Smooth muscle cell (in vitro differentiated cells): Measurements from ENCODE around the gene KRTAP11-1. TPM values are rescaled to one million over a fixed set of nuclear protein-coding genes. Genes with fewer than 3 reads are reported as not detected.

Source experiments
- DNase-seq: peaks from one replicate; lab custom pipeline; 2025; ENCODE audit not compliant: unreplicated experiment; lab: John Stamatoyannopoulos, UW
- H2AFZ ChIP-seq: fragments of 200-600 bp; sonication (generic); 2 replicates; pipeline ENCODE4 v1.6.0; 2016; ENCODE audit warnings: antibody characterized with exemption, low read depth, mild to moderate bottlenecking
- H3F3A ChIP-seq: fragments of 200-600 bp; sonication (generic); 2 replicates; pipeline ENCODE4 v1.6.0; 2017; ENCODE audit warnings: antibody characterized with exemption, low read depth
- H3K27ac ChIP-seq: fragments of 200-600 bp; sonication (generic); 2 replicates; pipeline ENCODE4 v1.5.1; 2016; ENCODE audit warnings: low read depth, mild to moderate bottlenecking
- H3K27me3 ChIP-seq: fragments of 200-600 bp; sonication (generic); 2 replicates; pipeline ENCODE4 v1.6.1; 2016; ENCODE audit warnings: low read depth, mild to moderate bottlenecking
- H3K36me3 ChIP-seq: fragments of 200-600 bp; sonication (generic); 2 replicates; pipeline ENCODE4 v1.5.1; 2016; ENCODE audit warnings: low read depth
- H3K4me1 ChIP-seq: fragments of 200-600 bp; sonication (generic); 2 replicates; pipeline ENCODE4 v1.5.1; 2016; ENCODE audit warnings: low read depth
- H3K4me2 ChIP-seq: fragments of 200-600 bp; sonication (generic); 2 replicates; pipeline ENCODE4 v1.6.0; 2016; ENCODE audit warnings: mild to moderate bottlenecking
- H3K4me3 ChIP-seq: fragments of 200-600 bp; sonication (generic); 2 replicates; pipeline ENCODE4 v1.5.1; 2016; ENCODE audit warnings: mild to moderate bottlenecking
- H3K79me2 ChIP-seq: fragments of 200-600 bp; sonication (generic); 2 replicates; pipeline ENCODE4 v1.6.0; 2016; ENCODE audit warnings: low read depth, mild to moderate bottlenecking
- H3K9ac ChIP-seq: fragments of 200-600 bp; sonication (generic); 2 replicates; pipeline ENCODE4 v1.6.0; 2016; ENCODE audit warnings: low read depth
- H3K9me3 ChIP-seq: fragments of 200-600 bp; sonication (generic); replicated peaks from 2 replicates; pipeline ENCODE4 v1.5.1; 2016; ENCODE audit warnings: low read depth
- H4K20me1 ChIP-seq: fragments of 200-600 bp; sonication (generic); 2 replicates; pipeline ENCODE4 v1.6.0; 2016; ENCODE audit warnings: low read depth
- CTCF ChIP-seq: fragments of 200-600 bp; sonication (generic); IDR thresholded peaks from 2 replicates; pipeline ENCODE4 v1.5.1; 2017; ENCODE audit warnings: borderline replicate concordance, mild to moderate bottlenecking, antibody characterized with exemption; ENCODE audit not compliant: insufficient read depth, poor library complexity, severe bottlenecking
- WGBS: methylation state at CpG from one replicate; pipeline ENCODE4 v1.1.7; 2016; ENCODE audit warnings: low lambda C conversion rate; 5-methylcytosine and 5-hydroxymethylcytosine counted together
- polyA plus RNA-seq: library from polyadenylated mRNA; unstranded; fragments of >200 nt; fragmentation: Nextera tagmentation; extraction: Ambion mirVana; gene quantifications from 2 replicates; pipeline ENCODE4 v1.2.1, GENCODE V29; 2016
- total RNA-seq: library from RNA; depleted of rRNA; stranded (reverse); fragments of >200 nt; gene quantifications from 2 replicates; pipeline ENCODE4 v1.2.3, GENCODE V29; 2014

KRTAP11-1 gene
- total and polyA plus RNA-seq, 2 experiments from 2014 or later, result not detected

- Histone ChIP-seq H3K36me3 (no peaks in the 10 kb centered on the region), H4K20me1 (no peaks in the 10 kb centered on the region), H3K9ac (no peak overlapping the region), H3K27me3 (no peaks in the 10 kb centered on the region), H3K4me1 (no peaks in the 10 kb centered on the region), H3K79me2 (no peaks in the 10 kb centered on the region), H3F3A (no peaks in the 10 kb centered on the region), H2AFZ (no peak overlapping the region), H3K27ac (no peak overlapping the region), H3K4me2 (no peak overlapping the region), H3K4me3 (no peak overlapping the region), H3K9me3 (no peaks in the 10 kb centered on the region)
- WGBS, result 79% methylated on average over 4 of the region's 4 CpGs
- TF ChIP-seq CTCF, result no peak
- DNase-seq, result no peak
Observed at GRCh38 chr21:30900881-30901280, 19.5 kb upstream of the KRTAP11-1 start.

GRCh38 chr21:30882866-30883597 is 1.7 kb upstream of the KRTAP11-1 start:
- Histone ChIP-seq H3K27me3 (no peaks in the 10 kb centered on the region), H3K9ac (no peak overlapping the region), H3K27ac (no peak overlapping the region), H3K4me3 (no peak overlapping the region), H3K79me2 (no peaks in the 10 kb centered on the region), H3K4me1 (no peaks in the 10 kb centered on the region), H3F3A (no peaks in the 10 kb centered on the region), H3K9me3 (no peaks in the 10 kb centered on the region), H3K36me3 (no peaks in the 10 kb centered on the region), H4K20me1 (no peaks in the 10 kb centered on the region), H3K4me2 (no peak overlapping the region), H2AFZ (no peak overlapping the region)
- TF ChIP-seq CTCF, result no peak
- DNase-seq, result no peak
- WGBS, result 82% methylated on average over 8 of the region's 8 CpGs

GRCh38 chr21:30880914-30881313 is 466 bp downstream of the KRTAP11-1 start:
- Histone ChIP-seq H3K27ac (no peak overlapping the region), H2AFZ (no peak overlapping the region), H3K4me2 (no peak overlapping the region), H3K4me1 (no peaks in the 10 kb centered on the region), H3K9me3 (no peaks in the 10 kb centered on the region), H3F3A (no peaks in the 10 kb centered on the region), H3K9ac (no peak overlapping the region), H3K27me3 (no peaks in the 10 kb centered on the region), H3K36me3 (no peaks in the 10 kb centered on the region), H3K4me3 (no peak overlapping the region), H3K79me2 (no peaks in the 10 kb centered on the region), H4K20me1 (no peaks in the 10 kb centered on the region)
- 84% methylated on average over 12 of the region's 12 CpGs for WGBS
- DNase-seq, result no peak
- TF ChIP-seq CTCF, result no peak

DNA sequence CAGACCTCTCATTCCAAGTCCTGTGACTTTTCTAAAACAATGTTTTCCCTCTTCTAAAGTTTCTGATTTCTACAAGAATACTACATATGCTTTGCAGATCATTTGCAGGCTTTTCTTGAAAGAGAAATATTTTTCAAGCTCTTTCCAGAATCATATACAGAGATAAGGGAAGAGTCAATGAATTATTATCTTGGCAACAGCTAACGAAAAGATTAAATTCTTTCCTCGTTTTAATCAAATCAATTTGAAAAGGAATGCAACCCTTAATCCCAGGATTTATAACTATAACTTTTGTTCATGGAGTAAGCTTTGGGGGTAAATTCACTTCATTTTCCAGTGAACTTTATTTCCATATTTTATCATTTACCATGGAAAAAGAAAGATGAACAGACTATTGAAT is 6.9 kb downstream of the KRTAP11-1 start:
- H4K20me1 ChIP-seq, result no peaks in the 10 kb centered on the region
- no peaks in the 10 kb centered on the region for H3K4me1 ChIP-seq
- no peaks in the 10 kb centered on the region for H3K79me2 ChIP-seq
- no peaks in the 10 kb centered on the region for H3K9me3 ChIP-seq
- H3K27ac ChIP-seq, result no peak overlapping the region
- no peak overlapping the region for H3K4me2 ChIP-seq
- no peak for TF ChIP-seq CTCF
- no peaks in the 10 kb centered on the region for H3K27me3 ChIP-seq
- no peak overlapping the region for H3K9ac ChIP-seq
- H3K36me3 ChIP-seq, result no peaks in the 10 kb centered on the region
- no peak for DNase-seq
- no peak overlapping the region for H3K4me3 ChIP-seq
- H2AFZ ChIP-seq, result no peak overlapping the region
- H3F3A ChIP-seq, result no peaks in the 10 kb centered on the region
- WGBS, result 79% methylated on average over 2 of the region's 2 CpGs
